Measurements from ENCODE around the gene IGSF9. TPM values are rescaled to one million over a fixed set of nuclear protein-coding genes. Genes with fewer than 3 reads are reported as not detected.

The IGSF9 gene
- total and polyA plus RNA-seq, 2 experiments from 2014 or later, result 10.3 to 27.6 TPM

DNA sequence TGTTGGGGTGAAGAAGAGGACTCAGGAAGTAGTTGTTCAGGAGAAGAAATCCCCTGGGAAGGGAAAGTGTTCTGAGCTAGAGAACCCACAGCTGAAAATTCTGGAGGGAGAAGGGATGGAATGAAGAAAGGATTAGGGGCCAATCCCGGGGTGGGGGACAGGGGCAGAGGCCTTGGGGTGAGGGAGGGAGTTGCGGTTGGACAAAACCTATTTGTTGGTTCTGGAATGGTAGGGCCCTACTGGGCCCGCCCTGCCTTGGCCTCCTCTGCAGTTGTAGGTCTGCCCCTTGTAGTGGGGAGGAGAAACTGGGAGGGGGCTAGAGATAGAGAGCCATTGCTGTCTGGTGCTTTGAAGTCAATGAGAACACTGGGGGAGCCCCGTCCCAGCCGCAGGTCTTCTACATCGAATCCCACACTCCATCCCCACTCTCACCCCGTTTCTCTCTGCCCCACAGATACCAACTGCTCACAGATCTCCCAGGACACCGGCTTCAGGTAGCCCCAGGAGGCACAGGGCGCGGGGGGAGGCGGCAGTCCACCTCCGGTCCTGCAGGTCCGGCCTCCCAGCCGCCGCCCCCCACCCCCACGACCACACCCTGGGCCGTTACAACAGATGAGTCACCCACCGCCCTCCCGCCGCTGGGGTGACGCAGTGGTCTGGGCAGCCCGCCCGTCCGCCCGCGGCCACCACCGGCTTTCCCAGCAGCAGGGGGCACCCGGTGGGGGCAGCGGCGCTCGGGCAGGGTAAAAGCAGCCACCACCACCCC is 21.2 kb downstream of the IGSF9 start:
- H3K27me3 Mint-ChIP-seq (ENCODE audit: insufficient read depth, low read depth, poor library complexity), result peaks cover 20% of the 10 kb centered on the region
- no peaks in the 10 kb centered on the region for H3K9me2 ChIP-seq (ENCODE audit: insufficient read depth)
- peak overlapping the region; percentile 88 for H3K4me3 Mint-ChIP-seq
- TF ChIP-seq CREB1 (CRISPR knock-in tag; IDR thresholded peaks at IDR 0.05; ENCODE audit: low read depth) (0 out of 2 replicates have a peak, but pooled peaks have one; percentile 22), JUNB (IDR thresholded peaks at IDR 0.05; ENCODE audit: unreplicated experiment) (no peak)
- H3K27ac Mint-ChIP-seq, result no peak overlapping the region
- H3K4me1 Mint-ChIP-seq, result peaks cover 36% of the 10 kb centered on the region
- H3K36me3 Mint-ChIP-seq (ENCODE audit: low read depth), result peaks cover 21% of the 10 kb centered on the region
- no peaks in the 10 kb centered on the region; the same call in 2 of the 3 replicates for H3K9me3 Mint-ChIP-seq
- peak overlapping the region; percentile 80 for H3K4me2 ChIP-seq
- peak overlapping the region; percentile 62 for H3K4me3 ChIP-seq
- H3K4me1 ChIP-seq (ENCODE audit: insufficient read depth), result peaks cover 19% of the 10 kb centered on the region
- no peaks in the 10 kb centered on the region for H3F3A ChIP-seq (replicated peaks; ENCODE audit: low read depth)
- DNase-seq (ENCODE audit: low spot score) (peak; percentile 54), ATAC-seq (peak; percentile 5)
- peak overlapping the region; percentile 94; the same call in 1 of the 2 replicates for H2AFZ ChIP-seq
- no peak overlapping the region for H3K27ac ChIP-seq (ENCODE audit: low read depth)
- no peaks in the 10 kb centered on the region; the same call in 1 of the 2 replicates for H4K20me1 ChIP-seq (replicated peaks; ENCODE audit: insufficient read depth)
- no peaks in the 10 kb centered on the region; the same call in 1 of the 2 replicates for H3K79me2 ChIP-seq (replicated peaks; ENCODE audit: insufficient read depth)
- peaks cover 20% of the 10 kb centered on the region for H3K27me3 ChIP-seq (ENCODE audit: insufficient read depth)
- H3K36me3 ChIP-seq (ENCODE audit: insufficient read depth), result no peaks in the 10 kb centered on the region

DNA sequence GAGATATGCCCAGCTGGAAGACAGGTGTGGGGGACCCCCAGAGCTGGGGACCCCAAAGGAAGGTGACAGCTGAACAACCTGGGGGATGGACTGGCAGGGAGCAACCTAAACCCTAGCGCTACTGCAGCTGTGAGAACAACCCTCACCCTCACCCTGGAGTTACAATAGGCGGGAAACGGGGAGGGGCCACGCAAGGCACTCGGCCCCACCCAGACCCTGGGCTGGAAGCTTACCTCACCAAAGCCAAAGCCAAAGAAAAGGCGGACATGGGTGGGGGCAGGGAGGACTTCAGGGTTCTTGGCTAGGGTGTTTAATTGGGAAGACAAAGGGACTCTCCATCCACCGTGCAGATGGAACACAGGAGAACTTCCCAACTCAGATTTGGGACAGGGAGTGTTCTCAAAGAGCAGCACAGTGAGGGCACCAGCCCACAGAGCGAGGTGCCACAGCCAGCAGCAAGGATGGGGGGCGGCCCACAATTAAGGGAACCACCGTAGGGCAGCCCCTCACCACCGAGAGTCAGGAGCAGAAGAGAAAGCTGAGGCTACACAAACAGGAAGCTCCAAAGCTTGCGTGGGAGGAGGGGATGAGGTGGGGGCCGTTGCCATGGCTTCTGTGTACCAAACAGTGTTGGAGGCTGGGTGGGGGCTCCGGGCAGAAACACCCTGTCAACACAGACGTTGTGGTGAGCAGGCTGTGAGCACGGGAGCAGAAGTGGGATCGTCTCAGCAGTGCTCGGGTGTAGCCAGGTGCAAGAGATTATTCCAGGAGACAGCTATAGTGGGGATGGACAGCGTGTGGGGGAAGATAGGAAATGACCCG is 22.0 kb downstream of the IGSF9 start:
- Histone ChIP-seq H3K36me3 (ENCODE audit: insufficient read depth) (no peaks in the 10 kb centered on the region), H3F3A (replicated peaks; ENCODE audit: low read depth) (no peaks in the 10 kb centered on the region), H3K4me1 (ENCODE audit: insufficient read depth) (peaks cover 19% of the 10 kb centered on the region), H3K4me2 (peak overlapping the region; percentile 80), H2AFZ (no peak overlapping the region), H3K27me3 (ENCODE audit: insufficient read depth) (peaks cover 20% of the 10 kb centered on the region), H3K79me2 (replicated peaks; ENCODE audit: insufficient read depth) (no peaks in the 10 kb centered on the region; the same call in 1 of the 2 replicates), H3K9me2 (ENCODE audit: insufficient read depth) (no peaks in the 10 kb centered on the region), H3K4me3 (peak overlapping the region; percentile 62), H4K20me1 (replicated peaks; ENCODE audit: insufficient read depth) (no peaks in the 10 kb centered on the region; the same call in 1 of the 2 replicates), H3K27ac (ENCODE audit: low read depth) (no peak overlapping the region)
- H3K36me3 Mint-ChIP-seq (ENCODE audit: low read depth), result peaks cover 21% of the 10 kb centered on the region
- ATAC-seq (peak; percentile 44), DNase-seq (ENCODE audit: low spot score) (peak; percentile 83)
- H3K4me1 Mint-ChIP-seq, result peaks cover 31% of the 10 kb centered on the region
- no peak overlapping the region for H3K27ac Mint-ChIP-seq
- H3K27me3 Mint-ChIP-seq (ENCODE audit: insufficient read depth, low read depth, poor library complexity), result peaks cover 22% of the 10 kb centered on the region
- no peaks in the 10 kb centered on the region; the same call in 2 of the 3 replicates for H3K9me3 Mint-ChIP-seq
- TF ChIP-seq, protein P1, sequence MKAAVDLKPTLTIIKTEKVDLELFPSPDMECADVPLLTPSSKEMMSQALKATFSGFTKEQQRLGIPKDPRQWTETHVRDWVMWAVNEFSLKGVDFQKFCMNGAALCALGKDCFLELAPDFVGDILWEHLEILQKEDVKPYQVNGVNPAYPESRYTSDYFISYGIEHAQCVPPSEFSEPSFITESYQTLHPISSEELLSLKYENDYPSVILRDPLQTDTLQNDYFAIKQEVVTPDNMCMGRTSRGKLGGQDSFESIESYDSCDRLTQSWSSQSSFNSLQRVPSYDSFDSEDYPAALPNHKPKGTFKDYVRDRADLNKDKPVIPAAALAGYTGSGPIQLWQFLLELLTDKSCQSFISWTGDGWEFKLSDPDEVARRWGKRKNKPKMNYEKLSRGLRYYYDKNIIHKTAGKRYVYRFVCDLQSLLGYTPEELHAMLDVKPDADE (IDR thresholded peaks at IDR 0.05), result no peak
- TF ChIP-seq ZNF462 (CRISPR knock-in tag; IDR thresholded peaks at IDR 0.05) (no peak), STAT1 (IDR thresholded peaks at IDR 0.05; ENCODE audit: unreplicated experiment) (no peak), JUNB (IDR thresholded peaks at IDR 0.05; ENCODE audit: unreplicated experiment) (no peak), EZH2phosphoT487 (IDR thresholded peaks at IDR 0.05; ENCODE audit: unreplicated experiment) (no peak), NANOG (IDR thresholded peaks at IDR 0.05; ENCODE audit: borderline replicate concordance) (no peak), POLR2AphosphoS5 (IDR thresholded peaks at IDR 0.05; ENCODE audit: low read depth) (no peak), ZNF114 (CRISPR knock-in tag; IDR thresholded peaks at IDR 0.05) (no peak)
- TF ChIP-seq, protein P2, sequence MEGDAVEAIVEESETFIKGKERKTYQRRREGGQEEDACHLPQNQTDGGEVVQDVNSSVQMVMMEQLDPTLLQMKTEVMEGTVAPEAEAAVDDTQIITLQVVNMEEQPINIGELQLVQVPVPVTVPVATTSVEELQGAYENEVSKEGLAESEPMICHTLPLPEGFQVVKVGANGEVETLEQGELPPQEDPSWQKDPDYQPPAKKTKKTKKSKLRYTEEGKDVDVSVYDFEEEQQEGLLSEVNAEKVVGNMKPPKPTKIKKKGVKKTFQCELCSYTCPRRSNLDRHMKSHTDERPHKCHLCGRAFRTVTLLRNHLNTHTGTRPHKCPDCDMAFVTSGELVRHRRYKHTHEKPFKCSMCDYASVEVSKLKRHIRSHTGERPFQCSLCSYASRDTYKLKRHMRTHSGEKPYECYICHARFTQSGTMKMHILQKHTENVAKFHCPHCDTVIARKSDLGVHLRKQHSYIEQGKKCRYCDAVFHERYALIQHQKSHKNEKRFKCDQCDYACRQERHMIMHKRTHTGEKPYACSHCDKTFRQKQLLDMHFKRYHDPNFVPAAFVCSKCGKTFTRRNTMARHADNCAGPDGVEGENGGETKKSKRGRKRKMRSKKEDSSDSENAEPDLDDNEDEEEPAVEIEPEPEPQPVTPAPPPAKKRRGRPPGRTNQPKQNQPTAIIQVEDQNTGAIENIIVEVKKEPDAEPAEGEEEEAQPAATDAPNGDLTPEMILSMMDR (conservative IDR thresholded peaks at IDR 0.05; ENCODE audit: low read depth in 2 of 2), result no peak
- H3K4me3 Mint-ChIP-seq, result peak overlapping the region; percentile 79
